Measurements from ENCODE around the gene TBX4.

The TBX4 gene

GRCh38 chr17:61450641-61451537, 1.3 kb upstream of the TBX4 start:
- Histone ChIP-seq H2BK120ac (ENCODE audit: low read depth, low read length) (no peak overlapping the region), H2AK5ac (ENCODE audit: low read length, severe bottlenecking) (no peak overlapping the region), H3K9ac (ENCODE audit: low read length) (no peak overlapping the region)

GRCh38 chr17:61451538-61452300, 503 bp upstream of the TBX4 start:
- H3K4me2 ChIP-seq (ENCODE audit: low read length, poor library complexity, severe bottlenecking): peak overlapping the region; percentile 69
- peak overlapping the region in 1 of 2 experiments; percentile 60 for H3K4me3 ChIP-seq (ENCODE audit: insufficient read depth in 1 of 2, low read depth in 1 of 2, low read length in 2 of 2)
- peaks cover 70 to 78% of the 10 kb centered on the region in 2 experiments for H3K27me3 ChIP-seq (ENCODE audit: control insufficient read depth in 1 of 2, insufficient read depth in 1 of 2, low read length in 2 of 2)
- no peaks in the 10 kb centered on the region for H3K79me1 ChIP-seq (replicated peaks; ENCODE audit: low read length, poor library complexity, severe bottlenecking)
- H2BK15ac ChIP-seq (ENCODE audit: low read depth, poor library complexity, severe bottlenecking): peak overlapping the region; percentile 56
- H3K4me1 ChIP-seq (ENCODE audit: control insufficient read depth, insufficient read depth, low read depth, low read length): peaks cover 21% of the 10 kb centered on the region
- peak overlapping the region; percentile 43 for H3K9ac ChIP-seq (ENCODE audit: low read length)
- no peak overlapping the region for H2BK12ac ChIP-seq (ENCODE audit: low read length in 2 of 2)
- H4K8ac ChIP-seq (ENCODE audit: low read length): no peak overlapping the region
- H3K9me3 ChIP-seq (ENCODE audit: control insufficient read depth, low read length): no peaks in the 10 kb centered on the region
- H2BK5ac ChIP-seq (ENCODE audit: low read depth, low read length, poor library complexity, severe bottlenecking): no peak overlapping the region
- no peaks in the 10 kb centered on the region for H3K36me3 ChIP-seq (ENCODE audit: control insufficient read depth in 1 of 2, insufficient read depth in 2 of 2, low read depth in 1 of 2, low read length in 2 of 2)
- H2AK5ac ChIP-seq (ENCODE audit: low read length, severe bottlenecking): no peak overlapping the region
- no peak overlapping the region for H3K18ac ChIP-seq (ENCODE audit: low read depth in 1 of 2, low read length in 2 of 2)
- H3K23ac ChIP-seq (ENCODE audit: low read length in 2 of 2): no peak overlapping the region
- H3K4ac ChIP-seq (ENCODE audit: low read depth in 1 of 2, low read length in 2 of 2): no peak overlapping the region
- DNase-seq: no peak
- H4K91ac ChIP-seq (ENCODE audit: low read length): no peak overlapping the region
- no peak overlapping the region for H3K14ac ChIP-seq (ENCODE audit: low read length in 2 of 2)
- no peak overlapping the region for H3K27ac ChIP-seq (ENCODE audit: low read length, poor library complexity, severe bottlenecking)
- peak overlapping the region; percentile 19 for H2AFZ ChIP-seq (ENCODE audit: low read depth, low read length)
- WGBS: 4% methylated on average over 51 of the region's 75 CpGs
- peak overlapping the region; percentile 66 for H2BK120ac ChIP-seq (ENCODE audit: low read depth, low read length)

More at GRCh38 chr17:61450641-61451537, 1.3 kb upstream of the TBX4 start:
- no peak overlapping the region for H2BK5ac ChIP-seq (ENCODE audit: low read depth, low read length, poor library complexity, severe bottlenecking)
- no peak overlapping the region for H2AFZ ChIP-seq (ENCODE audit: low read depth, low read length)
- no peaks in the 10 kb centered on the region for H3K9me3 ChIP-seq (ENCODE audit: control insufficient read depth, low read length)
- DNase-seq: no peak
- H3K4me3 ChIP-seq (ENCODE audit: insufficient read depth in 1 of 2, low read depth in 1 of 2, low read length in 2 of 2): no peak overlapping the region
- H3K14ac ChIP-seq (ENCODE audit: low read length in 2 of 2): no peak overlapping the region
- H3K18ac ChIP-seq (ENCODE audit: low read depth in 1 of 2, low read length in 2 of 2): no peak overlapping the region
- no peak overlapping the region for H4K91ac ChIP-seq (ENCODE audit: low read length)
- H3K79me1 ChIP-seq (replicated peaks; ENCODE audit: low read length, poor library complexity, severe bottlenecking): no peaks in the 10 kb centered on the region
- H3K4me1 ChIP-seq (ENCODE audit: control insufficient read depth, insufficient read depth, low read depth, low read length): peaks cover 21% of the 10 kb centered on the region
- H2BK12ac ChIP-seq (ENCODE audit: low read length in 2 of 2): no peak overlapping the region
- H3K27ac ChIP-seq (ENCODE audit: low read length, poor library complexity, severe bottlenecking): no peak overlapping the region
- peak overlapping the region in 1 of 2 experiments; percentile 27 for H3K23ac ChIP-seq (ENCODE audit: low read length in 2 of 2)
- no peak overlapping the region for H2BK15ac ChIP-seq (ENCODE audit: low read depth, poor library complexity, severe bottlenecking)
- H4K8ac ChIP-seq (ENCODE audit: low read length): no peak overlapping the region
- no peak overlapping the region for H3K4ac ChIP-seq (ENCODE audit: low read depth in 1 of 2, low read length in 2 of 2)
- 51% methylated on average over 14 of the region's 19 CpGs for WGBS
- no peak overlapping the region for H3K4me2 ChIP-seq (ENCODE audit: low read length, poor library complexity, severe bottlenecking)
- H3K36me3 ChIP-seq (ENCODE audit: control insufficient read depth in 1 of 2, insufficient read depth in 2 of 2, low read depth in 1 of 2, low read length in 2 of 2): no peaks in the 10 kb centered on the region
- H3K27me3 ChIP-seq (ENCODE audit: control insufficient read depth in 1 of 2, insufficient read depth in 1 of 2, low read length in 2 of 2): peaks cover 66 to 70% of the 10 kb centered on the region in 2 experiments

GRCh38 chr17:61453566-61454380, 1.6 kb downstream of the TBX4 start:
- Histone ChIP-seq H3K14ac (ENCODE audit: low read length in 2 of 2) (no peak overlapping the region), H3K27me3 (ENCODE audit: control insufficient read depth in 1 of 2, insufficient read depth in 1 of 2, low read length in 2 of 2) (peaks cover 82 to 83% of the 10 kb centered on the region in 2 experiments), H3K18ac (ENCODE audit: low read depth in 1 of 2, low read length in 2 of 2) (no peak overlapping the region), H2AFZ (ENCODE audit: low read depth, low read length) (no peak overlapping the region), H2BK5ac (ENCODE audit: low read depth, low read length, poor library complexity, severe bottlenecking) (no peak overlapping the region), H3K27ac (ENCODE audit: low read length, poor library complexity, severe bottlenecking) (no peak overlapping the region), H3K23ac (ENCODE audit: low read length in 2 of 2) (no peak overlapping the region), H3K4ac (ENCODE audit: low read depth in 1 of 2, low read length in 2 of 2) (no peak overlapping the region), H4K91ac (ENCODE audit: low read length) (no peak overlapping the region), H3K9me3 (ENCODE audit: control insufficient read depth, low read length) (no peaks in the 10 kb centered on the region), H2BK120ac (ENCODE audit: low read depth, low read length) (no peak overlapping the region), H3K4me3 (ENCODE audit: insufficient read depth in 1 of 2, low read depth in 1 of 2, low read length in 2 of 2) (no peak overlapping the region), H3K79me1 (replicated peaks; ENCODE audit: low read length, poor library complexity, severe bottlenecking) (no peaks in the 10 kb centered on the region), H4K8ac (ENCODE audit: low read length) (no peak overlapping the region), H3K36me3 (ENCODE audit: control insufficient read depth in 1 of 2, insufficient read depth in 2 of 2, low read depth in 1 of 2, low read length in 2 of 2) (no peaks in the 10 kb centered on the region), H3K9ac (ENCODE audit: low read length) (no peak overlapping the region), H2BK12ac (ENCODE audit: low read length in 2 of 2) (no peak overlapping the region), H2BK15ac (ENCODE audit: low read depth, poor library complexity, severe bottlenecking) (no peak overlapping the region), H2AK5ac (ENCODE audit: low read length, severe bottlenecking) (no peak overlapping the region), H3K4me2 (ENCODE audit: low read length, poor library complexity, severe bottlenecking) (no peak overlapping the region), H3K4me1 (ENCODE audit: control insufficient read depth, insufficient read depth, low read depth, low read length) (peaks cover 26% of the 10 kb centered on the region)
- DNase-seq: peak; percentile 30
- WGBS: 25% methylated on average over 9 of the region's 17 CpGs
